Measurements from ENCODE around the gene SIRT3. TPM values are rescaled to one million over a fixed set of nuclear protein-coding genes. Genes with fewer than 3 reads are reported as not detected.
A peak's percentile ranks its signal among the peaks of the same experiment; 100 is the strongest.
"Not testable (repeated sequence)": the region's sequence is repeated elsewhere in the genome, so short reads cannot be mapped to it uniquely, and the experiment has no call there.

SIRT3 gene
- total RNA-seq, 1 experiment from 2014 or later: 10.8 TPM

- no peak for DNase-seq (ENCODE audit: low read depth)
Observed at GRCh38 chr11:203056-203944, 32.8 kb downstream of the SIRT3 start.

- no peak for DNase-seq (ENCODE audit: low read depth)
Observed at GRCh38 chr11:202490-202889, 33.7 kb downstream of the SIRT3 start.

- no peak for DNase-seq (ENCODE audit: low read depth)
Observed at GRCh38 chr11:201966-202365, 34.2 kb downstream of the SIRT3 start.

- DNase-seq (ENCODE audit: low read depth): no peak
Observed at GRCh38 chr11:200224-201003, 35.7 kb downstream of the SIRT3 start.

- DNase-seq (ENCODE audit: low read depth): no peak
Observed at GRCh38 chr11:199782-200181, 36.4 kb downstream of the SIRT3 start.

- DNase-seq (ENCODE audit: low read depth): no peak
Observed at GRCh38 chr11:199004-199581, 37.0 kb downstream of the SIRT3 start.

DNA sequence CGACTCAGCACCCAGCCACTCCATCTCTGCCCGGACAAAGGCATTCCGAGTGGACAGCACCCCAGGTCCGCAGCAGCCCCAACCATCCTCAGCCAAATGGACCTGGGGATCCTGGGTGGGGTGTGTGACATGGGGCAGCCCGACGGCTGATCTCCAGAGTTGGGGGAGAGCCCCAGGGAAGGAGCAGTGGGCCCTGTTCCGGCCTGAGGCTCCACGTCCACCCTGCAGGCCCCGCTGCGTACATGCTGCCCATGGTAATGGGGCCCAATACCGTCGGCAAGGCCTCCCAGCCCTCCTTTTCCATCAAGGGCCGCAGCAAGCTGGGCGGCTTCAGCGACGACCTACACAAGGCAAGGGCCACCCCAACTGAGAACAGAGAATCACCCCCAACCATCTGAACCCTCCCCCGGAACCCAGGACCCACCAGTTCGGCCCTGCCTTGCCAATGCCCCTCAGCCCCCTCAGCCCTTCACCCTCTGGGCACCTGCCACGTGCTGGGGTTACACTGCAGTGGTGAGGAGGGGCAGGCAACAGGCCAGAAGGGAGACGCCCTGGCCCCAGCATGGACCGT lies 37.8 kb downstream of the SIRT3 start:
- DNase-seq (ENCODE audit: low read depth): no peak

- DNase-seq (ENCODE audit: low read depth): no peak
Observed at GRCh38 chr11:197741-198235, 38.4 kb downstream of the SIRT3 start.

GRCh38 chr11:196786-197731 lies 39.1 kb downstream of the SIRT3 start:
- DNase-seq (ENCODE audit: low read depth): peak; percentile 30

DNA sequence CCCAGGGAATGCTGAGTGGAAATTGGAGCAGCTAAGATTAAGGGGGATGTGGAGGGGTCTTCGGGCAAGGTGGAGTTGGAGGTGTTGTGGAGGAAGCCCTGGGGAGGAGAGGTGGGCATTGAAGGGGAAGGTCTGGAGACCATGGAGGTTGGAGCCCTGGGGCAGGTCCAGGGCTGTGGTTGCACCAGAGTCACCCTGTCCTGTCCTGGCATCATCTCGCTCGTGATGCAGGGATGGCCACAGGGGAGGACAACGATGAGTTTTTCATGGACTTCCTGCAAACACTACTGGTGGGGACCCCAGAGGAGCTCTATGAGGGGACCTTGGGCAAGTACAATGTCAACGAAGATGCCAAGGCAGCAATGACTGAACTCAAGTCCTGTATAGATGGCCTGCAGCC lies 42.7 kb downstream of the SIRT3 start:
- not testable (repeated sequence) for DNase-seq (ENCODE audit: low read depth)

DNA sequence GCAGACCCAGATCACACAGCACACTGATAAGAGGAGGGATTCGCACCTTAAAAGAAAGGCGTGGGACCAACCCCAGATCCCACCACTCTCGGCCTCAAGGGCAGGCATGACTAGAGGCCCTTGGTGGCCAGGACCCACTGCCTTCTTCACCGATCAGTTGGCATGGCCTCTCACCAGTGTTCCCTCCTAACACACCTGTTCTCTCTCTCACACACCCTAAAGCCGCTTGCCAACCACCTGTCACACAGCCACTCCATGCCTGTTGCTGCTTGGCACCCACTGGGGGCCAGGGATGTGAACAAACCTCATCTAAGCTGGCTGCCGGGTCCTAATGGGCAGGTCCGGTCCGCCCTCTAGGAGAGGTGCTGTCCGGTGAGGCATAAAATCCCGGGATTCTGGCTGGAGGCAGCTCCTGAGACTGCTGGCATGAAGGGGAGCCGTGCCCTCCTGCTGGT lies 43.4 kb downstream of the SIRT3 start, which contains the start of gene SCGB1C1:
SCGB1C1 (plus strand) TSS at position 405 of the 455 bp plus-strand sequence; CDS start at position 427, 22 bp downstream.
- DNase-seq (ENCODE audit: low read depth): not testable (repeated sequence)

DNA sequence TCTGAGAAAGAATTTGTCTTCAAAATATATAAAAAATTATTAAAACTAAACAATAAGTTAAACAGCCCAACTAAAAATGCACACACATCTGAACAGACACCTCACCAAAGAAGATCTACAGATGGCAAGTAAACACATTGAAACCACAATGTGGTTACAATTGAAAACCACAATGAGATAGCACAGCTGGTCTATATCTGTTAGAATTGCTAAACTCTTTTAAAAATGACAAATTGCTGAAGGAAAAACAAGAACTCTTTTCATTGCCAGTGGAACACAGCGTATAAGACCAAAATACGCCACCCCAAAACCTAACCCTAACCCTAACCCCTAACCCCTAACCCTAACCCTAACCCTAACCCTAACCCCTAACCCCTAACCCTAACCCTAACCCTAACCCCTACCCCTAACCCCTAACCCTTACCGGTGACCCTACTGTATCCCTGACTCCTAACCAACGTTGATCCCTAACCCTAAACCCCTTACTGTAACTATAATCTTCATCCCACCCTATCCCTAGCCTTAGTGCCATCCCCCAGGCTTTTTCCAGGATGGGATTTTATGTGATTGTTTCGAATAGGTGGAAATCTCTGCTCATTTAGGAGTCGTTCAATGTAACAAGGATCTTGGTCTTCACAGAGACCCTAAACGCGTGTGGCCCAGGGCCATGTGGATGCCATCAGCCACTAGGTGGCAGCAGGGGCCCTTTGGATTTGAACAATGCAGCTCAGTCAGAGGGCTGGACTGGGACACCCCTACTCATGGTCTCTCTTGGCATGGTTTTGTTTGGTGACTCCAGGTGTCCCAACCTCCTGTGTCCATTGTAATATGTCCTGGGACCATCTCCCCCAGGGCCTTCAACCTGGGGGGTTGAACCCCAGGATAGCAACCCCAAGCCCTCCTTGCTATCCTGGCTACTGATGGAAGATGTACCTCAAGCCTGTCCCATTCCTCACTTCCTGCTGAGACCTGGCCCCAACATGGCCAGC lies 44.4 kb downstream of the SIRT3 start:
- not testable (repeated sequence) for DNase-seq (ENCODE audit: low read depth)

DNA sequence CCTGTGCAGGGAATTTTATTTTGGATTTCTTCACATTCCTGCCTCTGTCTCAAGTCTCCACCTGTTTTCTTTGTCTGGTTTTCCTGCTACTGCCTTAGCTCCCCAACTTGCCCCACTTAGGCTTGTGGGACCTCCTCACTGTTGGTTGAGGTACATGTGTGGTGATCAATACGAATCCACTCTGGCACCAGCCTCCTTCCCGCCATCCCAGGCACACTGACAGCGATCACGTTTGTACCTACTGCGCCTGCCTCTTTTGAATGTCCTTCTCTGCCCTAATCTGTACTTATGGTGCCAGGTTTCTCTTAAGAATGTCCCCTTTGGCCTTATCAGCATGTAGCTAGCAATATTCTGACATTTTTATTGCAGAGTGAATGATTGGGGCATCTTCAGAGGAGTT lies 45.6 kb downstream of the SIRT3 start:
- not testable (repeated sequence) for DNase-seq (ENCODE audit: low read depth)

DNA sequence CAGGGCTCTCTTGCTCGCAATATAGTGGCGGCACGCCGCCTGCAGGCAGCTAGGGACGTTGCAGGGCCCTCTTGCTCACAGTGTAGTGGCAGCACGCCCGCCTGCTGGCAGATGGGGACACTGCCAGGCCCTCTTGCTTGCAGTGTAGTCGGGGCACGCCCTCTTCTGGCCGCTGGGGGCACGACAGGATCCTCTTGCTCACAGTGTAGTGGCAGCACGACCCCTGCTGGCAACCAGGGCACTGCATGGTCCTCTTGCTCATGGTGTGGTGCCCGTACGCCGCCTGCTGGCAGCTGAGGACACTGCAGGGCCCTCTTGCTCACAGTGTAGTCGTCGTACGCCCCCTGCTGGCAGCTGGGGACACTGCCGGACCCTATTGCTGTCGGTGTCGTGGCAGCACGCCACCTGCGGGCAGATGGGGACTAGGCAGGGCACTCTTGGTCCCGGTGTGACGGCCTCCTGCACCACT lies 46.3 kb downstream of the SIRT3 start:
- not testable (repeated sequence) for DNase-seq (ENCODE audit: low read depth)

DNA sequence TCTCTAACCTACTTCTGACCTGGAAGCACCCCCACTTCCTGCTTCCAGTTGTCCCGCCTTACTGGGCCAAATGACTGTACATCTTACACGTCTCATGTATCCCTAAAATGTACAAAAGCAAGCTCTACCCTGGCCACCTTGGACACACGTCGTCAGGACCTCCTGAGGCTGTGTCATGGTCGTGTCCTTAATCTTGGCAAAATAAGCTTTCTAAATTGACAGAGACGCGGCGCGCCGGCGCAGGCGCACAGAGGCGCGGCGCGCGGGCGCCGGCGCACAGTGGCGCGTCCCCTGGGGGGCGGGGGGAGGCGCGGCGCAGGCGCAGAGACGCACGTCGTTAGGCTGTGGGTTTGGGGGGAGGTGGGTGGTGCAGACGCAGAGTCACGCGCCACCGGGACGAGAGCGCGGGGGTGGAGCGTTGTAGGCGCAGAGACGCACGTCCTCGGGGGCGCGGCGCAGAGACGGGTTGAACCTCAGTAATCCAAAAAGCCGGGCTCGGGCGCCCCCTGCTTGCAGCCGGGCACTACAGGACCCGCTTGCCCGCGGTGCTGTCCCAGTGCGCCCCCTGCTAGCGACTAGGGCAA lies 46.9 kb downstream of the SIRT3 start:
- not testable (repeated sequence) for DNase-seq (ENCODE audit: low read depth)

GRCh38 chr11:180242-180641 lies 55.9 kb downstream of the SIRT3 start:
- DNase-seq (ENCODE audit: low read depth): not testable (repeated sequence)
